HG03066 (cell line): ENCODE data around the gene PLEKHF1.

Experiments
- ATAC-seq: cut with Tn5 transposase; IDR thresholded peaks from one replicate; pipeline ENCODE4 v1.9.1; 2021; ENCODE audit warnings: low read depth; ENCODE audit not compliant: unreplicated experiment

Gene PLEKHF1

DNA sequence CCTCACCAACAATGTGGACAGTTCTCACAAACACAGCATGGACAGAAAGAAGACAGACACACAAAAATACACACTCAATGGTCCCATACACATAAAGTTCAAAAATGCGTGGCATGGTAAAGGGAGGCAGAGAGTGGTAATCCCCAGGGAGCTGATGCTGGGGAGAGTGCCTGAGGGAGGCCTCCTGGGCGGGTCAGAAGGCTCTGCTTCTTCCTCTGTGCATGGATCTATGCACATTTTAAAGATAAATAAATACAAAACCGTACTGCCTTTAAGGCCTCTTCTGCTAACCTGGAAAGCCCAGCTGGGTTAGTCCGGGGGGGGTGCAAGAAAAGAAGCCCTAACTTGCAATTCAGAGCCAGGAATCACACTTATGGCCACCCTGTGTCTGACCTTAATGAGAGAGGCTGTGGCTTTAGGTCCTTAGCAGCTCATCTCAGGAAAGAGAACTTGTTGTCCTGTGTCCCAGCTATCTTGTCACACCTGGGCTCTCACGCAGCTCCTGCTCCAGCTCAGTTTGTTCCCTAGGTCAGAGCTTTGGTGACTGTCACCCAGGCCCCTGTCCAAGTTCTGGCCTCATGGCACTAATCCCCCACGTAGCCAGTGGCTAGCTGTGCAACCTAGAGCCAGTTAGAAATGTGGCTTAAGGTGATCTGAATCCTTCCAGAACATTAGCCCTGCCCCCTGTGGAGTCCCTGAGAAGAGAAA, 30.7 kb upstream of the PLEKHF1 start:
- no peak for ATAC-seq

- ATAC-seq, result no peak
These were observed 29.3 kb upstream of the PLEKHF1 start for GRCh38 chr19:29635963-29636362.

DNA sequence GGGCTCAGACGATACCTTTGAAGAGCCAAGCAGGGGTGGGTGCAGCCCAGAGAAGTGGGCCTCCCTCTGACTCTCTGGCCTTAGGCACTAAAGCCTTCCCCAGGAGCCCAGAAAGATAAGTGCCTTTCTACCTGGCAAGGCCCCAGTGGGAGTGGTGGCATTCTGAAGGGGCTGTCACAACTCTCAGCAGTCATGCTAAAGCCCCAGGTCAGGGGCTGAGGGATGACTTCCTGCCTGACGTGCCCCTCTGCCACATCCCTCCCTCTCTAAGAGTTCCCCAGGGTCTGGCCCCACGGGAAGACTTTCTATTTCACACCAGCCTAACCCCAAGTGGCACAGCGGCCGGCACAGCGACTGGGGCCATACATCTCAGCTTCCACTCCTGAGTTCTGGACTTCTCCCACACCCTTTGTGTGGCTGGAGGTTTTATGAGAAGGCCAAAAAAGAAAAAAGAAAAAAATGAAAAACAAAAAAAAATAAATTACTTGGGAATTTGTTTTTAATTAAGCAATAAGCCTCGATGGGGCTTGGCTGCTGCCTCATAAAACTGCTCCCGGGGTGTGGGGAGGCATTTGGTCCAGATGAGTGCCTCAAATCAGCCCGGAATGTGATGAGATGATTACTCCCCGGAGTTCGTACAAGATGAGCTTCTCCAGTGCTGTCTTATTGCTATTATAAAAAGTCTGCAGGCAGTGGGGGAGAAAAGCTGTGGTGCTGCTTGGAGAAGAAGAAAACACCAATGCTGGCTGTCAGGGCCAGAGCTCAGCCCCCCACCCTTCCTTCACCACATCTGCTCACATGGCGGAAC, 28.5 kb upstream of the PLEKHF1 start:
- no peak for ATAC-seq

GRCh38 chr19:29639086-29639485, 26.2 kb upstream of the PLEKHF1 start:
- no peak for ATAC-seq

DNA sequence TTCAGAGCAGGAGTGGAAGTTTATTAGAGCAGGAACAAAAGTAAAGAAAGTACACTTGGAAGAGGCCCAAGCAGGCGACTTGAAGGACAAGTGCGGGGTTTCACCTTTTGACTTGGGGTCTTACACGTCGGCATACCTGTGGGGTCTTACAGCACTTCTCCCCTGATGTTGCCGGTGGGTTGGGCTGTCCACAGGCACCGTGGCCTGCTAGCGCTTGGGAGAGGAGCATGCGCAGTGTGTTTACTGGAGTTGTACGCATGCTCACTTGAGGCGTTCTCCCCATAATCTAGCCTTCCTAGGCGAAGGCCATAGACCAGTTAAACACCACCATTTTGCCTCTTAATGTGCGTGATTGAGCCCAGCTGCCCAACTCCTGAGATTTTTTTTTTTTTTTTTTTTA, 25.0 kb upstream of the PLEKHF1 start:
- no peak for ATAC-seq

DNA sequence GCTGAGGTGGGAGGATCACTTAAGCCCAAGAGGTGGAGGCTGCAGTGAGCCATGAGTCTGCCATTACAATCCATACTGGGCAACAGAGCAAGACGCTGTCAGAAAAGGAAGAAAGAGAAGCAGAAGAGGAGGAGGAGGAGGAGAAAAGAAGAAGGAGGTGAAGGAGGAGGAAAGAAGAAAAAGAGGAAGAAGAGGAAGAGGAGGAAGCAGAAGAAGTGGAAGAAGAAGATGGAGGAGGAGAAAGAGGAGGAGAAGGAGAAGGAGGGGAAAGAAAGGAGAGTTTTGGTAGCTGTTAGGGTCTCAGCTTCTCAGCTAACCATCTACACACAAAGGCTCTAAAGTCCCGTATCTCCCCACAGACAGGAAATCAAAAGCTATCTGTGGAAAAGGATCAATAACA, 23.7 kb upstream of the PLEKHF1 start:
- ATAC-seq, result no peak

DNA sequence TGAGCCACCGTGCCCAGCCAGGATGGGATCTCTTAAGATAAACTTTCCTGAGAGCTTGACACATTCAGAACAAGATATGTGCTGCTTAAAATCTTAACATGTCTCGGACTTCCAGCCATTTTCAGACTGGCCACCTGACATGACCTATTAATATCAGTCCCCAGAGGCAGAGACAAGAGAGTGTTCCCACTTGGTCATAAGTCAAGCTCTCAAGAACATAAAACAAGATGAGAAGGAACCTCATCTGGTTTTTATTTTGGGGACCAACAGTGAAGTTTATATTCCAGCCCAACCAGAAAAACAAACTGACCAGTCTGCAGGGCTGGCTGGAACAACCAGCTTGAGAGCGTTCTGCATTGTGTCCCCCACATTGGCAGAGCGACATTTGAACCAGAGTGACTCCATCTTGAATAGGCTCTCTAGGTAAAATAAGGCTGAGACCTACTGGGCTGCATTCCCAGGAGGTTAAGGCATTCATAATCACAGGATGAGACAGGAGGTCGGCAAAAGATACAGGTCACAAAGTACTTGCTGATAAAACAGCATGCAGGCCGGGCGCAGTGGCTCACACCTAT, 21.8 kb upstream of the PLEKHF1 start:
- ATAC-seq, result no peak

DNA sequence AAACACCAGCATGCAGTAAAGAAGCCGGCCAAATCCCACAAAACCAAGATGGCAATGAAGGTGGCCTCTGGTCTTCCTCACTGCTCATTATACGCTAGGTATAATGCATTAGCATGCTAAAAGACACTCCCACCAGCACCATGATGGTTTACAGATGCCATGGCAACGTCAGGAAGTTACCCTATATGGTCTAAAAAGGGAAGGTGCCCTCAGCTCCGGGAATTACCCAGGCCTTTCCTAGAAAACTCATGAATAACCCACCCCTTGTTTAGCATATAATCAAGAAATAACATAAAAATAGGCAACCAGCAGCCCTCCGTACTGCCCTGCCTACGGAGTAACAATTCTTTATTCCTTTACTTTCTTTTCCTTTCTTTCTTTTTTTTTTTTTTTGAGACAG, 21.1 kb upstream of the PLEKHF1 start:
- no peak for ATAC-seq

GRCh38 chr19:29645491-29645867, 19.8 kb upstream of the PLEKHF1 start:
- ATAC-seq, result no peak

DNA sequence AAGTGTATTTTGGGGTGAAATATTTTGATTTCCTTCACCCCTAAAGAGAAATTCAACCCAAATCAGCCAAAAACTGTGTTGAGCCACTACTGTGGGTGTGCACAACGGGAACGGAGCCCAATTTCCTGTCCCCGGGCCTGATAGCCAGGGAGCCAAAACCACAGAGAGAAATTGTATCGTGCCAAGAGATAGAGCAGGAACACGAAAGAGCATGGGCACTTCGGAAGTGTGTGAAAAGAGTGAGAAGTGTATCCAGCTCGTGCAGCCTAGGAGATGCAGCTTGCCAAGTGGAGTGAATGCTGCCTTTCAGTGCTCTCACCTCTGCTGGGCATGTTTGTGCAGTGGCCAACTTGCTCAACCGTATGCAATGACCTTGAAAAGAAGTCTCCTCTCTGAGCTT, 19.4 kb upstream of the PLEKHF1 start:
- ATAC-seq, result no peak

DNA sequence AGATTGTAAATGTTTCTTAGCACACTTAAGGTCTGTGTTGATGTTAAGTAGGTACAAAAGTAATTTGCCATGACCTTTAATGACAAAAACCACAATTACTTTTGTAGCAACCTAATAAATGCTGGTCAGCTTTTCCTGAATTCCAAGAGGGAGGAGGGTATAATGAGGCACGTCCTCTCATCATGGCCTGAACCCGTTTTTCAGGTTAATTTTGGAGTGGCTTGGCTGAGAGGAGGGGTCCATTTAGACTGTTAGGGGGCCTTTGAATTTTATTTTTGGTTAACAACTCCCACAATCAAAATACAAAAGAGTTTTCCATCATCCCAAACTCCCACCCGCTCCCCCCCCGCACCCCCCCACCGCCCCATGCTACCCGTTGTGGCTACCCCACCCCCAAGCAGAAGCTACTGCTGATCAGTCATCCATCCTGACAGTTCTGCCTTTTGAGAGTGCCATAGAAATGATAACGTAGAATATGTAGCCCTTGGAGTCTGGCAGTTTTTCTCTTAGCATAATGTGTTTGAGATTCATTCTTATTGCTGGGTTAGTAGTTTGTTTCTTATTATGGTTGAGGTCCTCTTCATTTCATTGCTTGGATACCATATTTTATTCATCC, 14.4 kb upstream of the PLEKHF1 start:
- no peak for ATAC-seq

GRCh38 chr19:29651622-29652394, 13.5 kb upstream of the PLEKHF1 start:
- ATAC-seq, result no peak

DNA sequence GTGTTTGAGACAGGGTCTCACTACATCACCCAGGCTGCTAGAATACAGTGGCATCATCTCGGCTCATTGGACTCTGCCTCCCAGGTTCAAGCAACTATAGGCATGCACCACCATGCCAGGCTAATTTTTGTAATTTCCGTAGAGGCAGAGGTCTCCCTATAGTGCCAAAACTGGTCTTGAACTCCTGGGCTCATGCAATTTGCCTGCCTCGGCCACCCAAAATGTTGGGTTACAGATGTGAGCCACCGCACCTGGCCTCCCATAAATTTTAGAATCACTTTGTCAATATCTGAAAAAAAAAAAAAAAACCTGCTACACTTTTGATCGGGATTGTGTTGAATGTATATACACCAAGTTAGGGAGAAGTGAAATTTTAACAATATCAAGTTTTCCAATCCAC, 11.9 kb upstream of the PLEKHF1 start:
- ATAC-seq, result no peak

GRCh38 chr19:29655648-29656335, 9.5 kb upstream of the PLEKHF1 start:
- no peak for ATAC-seq

DNA sequence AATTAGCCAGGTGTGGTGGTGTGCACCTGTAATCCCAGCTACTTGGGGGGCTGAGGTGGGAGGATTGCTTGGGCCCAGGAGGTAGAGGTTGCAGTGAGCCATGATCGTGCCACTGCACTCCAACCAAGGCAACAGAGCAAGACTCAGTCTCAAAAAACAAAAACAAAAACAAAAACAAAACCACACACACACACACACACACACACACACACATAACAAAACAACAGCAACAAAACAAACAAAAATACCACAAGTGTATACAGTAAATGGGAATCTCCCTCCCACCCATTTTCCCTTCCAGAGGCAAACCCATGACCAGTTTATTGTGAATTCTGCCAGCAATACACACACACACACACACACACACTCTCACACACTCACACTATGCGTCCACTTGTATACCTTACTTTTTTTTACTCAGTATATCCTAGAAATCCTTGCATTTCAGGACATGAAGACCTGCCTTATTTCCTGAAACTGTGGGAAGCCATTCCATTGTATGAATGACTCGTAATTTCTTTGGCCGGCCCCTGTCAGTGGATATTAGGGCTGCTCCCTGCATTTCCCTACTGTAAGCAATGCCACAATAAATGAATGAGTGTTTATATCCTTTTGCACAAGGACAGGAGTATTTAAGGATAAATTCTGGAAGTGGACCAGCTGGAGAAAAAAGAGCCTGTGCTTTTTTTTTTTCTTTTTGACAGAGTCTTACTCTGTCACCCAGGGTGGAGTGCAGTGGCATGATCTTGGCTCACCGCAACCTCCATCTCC, 6.9 kb upstream of the PLEKHF1 start:
- no peak for ATAC-seq

DNA sequence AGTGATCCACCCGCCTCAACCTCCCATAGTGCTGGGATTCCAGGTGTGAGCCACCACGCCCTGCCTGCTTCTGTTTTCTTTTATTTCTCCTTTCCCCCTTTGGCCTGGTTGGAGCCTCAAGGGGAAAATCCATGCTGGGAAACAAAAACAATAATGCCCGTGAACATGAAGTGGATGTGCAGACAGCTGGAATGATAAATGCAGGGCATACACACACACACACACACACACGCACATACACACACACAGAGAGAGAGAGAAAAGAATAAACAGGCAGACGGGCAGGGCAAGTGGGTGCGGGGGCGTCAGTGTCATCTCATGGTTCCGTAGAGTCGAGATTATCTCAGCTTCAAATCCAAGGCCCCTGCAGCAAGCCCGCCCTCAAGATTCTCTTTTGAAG, 4.4 kb upstream of the PLEKHF1 start:
- no peak for ATAC-seq

DNA sequence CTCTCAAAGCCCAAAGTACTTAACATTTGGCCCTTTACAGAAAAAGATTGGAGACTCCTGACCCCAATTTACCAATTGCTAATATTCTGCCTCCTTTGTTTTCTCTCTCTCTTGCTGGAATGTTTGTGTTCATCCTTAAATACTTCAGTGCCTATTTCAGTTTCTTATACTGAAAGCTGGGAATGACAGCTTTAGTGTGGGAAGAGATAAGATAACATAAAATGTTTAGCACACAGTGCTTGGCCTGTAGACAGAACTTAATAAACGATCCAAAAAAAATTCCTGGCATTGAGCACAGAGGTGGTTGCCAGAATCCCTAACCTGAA, 3.0 kb upstream of the PLEKHF1 start:
- ATAC-seq, result no peak

DNA sequence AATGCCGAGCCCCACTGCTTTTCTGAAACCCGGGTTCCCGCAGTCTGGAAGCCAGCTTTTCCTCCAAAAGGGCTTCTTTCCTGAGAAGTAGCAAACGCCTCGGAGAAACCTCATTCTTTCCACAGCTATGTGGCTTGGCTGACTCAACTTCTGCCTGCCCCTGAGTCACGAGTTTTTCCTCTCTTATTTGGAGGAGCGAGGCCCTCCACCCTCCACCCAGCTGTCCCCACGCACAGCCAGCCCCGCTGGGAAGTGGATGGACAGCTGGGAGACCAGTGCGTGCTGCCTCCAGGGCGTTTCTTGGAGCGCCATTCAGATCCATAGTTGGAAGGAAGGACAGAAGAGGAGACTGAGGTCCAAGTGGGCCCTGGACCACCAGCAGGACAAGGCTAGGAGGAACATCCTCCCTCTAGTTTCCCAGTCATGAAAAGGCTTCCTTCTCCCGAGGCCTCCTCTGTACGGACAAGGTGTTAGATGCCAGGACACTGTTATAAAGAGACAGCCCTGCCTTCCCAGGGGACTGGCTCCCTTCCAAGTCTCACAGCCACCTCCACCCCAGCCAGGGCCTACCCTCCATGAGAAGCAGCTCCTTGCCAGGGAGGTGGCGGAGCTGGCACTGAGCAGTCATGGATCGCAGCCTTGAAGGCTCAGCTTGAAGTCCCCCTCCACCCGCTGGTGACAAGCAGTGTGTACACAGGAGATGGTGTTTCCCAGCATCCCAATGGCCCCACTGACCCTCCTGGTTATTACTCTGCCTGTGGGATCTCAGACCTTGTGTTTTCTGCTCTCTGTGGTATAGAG, 2.5 kb upstream of the PLEKHF1 start:
- no peak for ATAC-seq
